Measurements from ENCODE around the gene SARS2. TPM values are rescaled to one million over a fixed set of nuclear protein-coding genes. Genes with fewer than 3 reads are reported as not detected.
A peak's percentile ranks its signal among the peaks of the same experiment; 100 is the strongest.
"Not testable (repeated sequence)": the region's sequence is repeated elsewhere in the genome, so short reads cannot be mapped to it uniquely, and the experiment has no call there.

The SARS2 gene
- total RNA-seq, 1 experiment from 2014 or later, result 25.7 TPM

DNA sequence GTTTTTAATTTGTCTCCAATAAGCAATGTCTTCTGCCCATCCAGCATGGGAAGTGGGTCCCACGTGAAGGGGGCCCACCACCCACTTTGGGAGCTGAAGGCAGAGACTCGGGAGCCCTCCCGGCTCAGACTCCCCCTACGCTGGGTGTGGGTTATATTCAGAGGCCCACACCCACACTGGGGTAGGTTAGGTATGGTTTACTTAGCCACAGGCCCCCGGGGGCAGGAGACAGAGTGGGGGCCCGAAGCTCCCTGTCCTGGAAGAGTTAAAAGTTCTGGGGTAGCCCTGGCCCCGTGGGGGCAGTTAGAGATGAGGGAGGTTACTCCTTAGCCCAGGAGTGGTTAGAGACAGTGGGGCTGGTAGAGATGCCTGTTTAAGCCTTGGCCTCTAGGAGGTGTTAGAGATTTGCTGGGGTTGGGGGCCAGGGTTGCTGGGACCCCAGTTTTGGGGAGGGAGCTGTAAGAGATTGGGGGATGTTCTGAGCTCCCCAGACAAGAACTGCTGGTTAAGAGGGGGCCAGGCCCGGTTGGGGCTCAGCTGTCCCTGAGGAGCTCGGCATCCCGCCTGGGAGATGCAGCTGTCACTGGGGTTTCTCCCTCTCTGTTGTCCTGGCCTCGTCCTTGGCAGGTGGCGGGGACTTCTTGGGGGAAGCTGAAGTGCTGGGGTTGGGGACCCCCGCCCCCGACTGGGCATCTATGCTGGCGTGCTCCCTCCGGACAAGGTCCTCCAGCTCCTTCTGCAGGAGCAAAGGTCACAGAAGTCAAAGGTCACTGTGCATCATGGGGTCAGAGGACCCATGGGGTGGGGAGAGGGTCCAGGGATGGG lies 51.8 kb downstream of the SARS2 start:
- H3K4me3 ChIP-seq, result no peak overlapping the region
- DNase-seq, result peak; percentile 76 to 83
- peak overlapping the region; percentile 71 for H3K27ac ChIP-seq
- H3K36me3 ChIP-seq, result no peaks in the 10 kb centered on the region
- H3K9me3 ChIP-seq (replicated peaks), result no peaks in the 10 kb centered on the region
- no peaks in the 10 kb centered on the region for H3K27me3 ChIP-seq
- H3K4me1 ChIP-seq, result peaks cover 60% of the 10 kb centered on the region

- no peak within 1 kb of the TSS for H3K4me3 ChIP-seq
- DNase-seq, result no peak
- H3K9me3 ChIP-seq (replicated peaks), result no peaks in the 10 kb centered on the region
- H3K36me3 ChIP-seq, result no peaks in the 10 kb centered on the region
- H3K27ac ChIP-seq, result peak within 1 kb of the TSS; percentile 71
- H3K4me1 ChIP-seq, result peaks cover 53% of the 10 kb centered on the region
- H3K27me3 ChIP-seq, result no peaks in the 10 kb centered on the region
Observed at GRCh38 chr19:38877781-38878574, 52.6 kb downstream of the SARS2 start, which contains the start of gene RINL. RINL (minus strand) TSS chr19:38878275; CDS start chr19:38876742, 1,533 bp downstream.

DNA sequence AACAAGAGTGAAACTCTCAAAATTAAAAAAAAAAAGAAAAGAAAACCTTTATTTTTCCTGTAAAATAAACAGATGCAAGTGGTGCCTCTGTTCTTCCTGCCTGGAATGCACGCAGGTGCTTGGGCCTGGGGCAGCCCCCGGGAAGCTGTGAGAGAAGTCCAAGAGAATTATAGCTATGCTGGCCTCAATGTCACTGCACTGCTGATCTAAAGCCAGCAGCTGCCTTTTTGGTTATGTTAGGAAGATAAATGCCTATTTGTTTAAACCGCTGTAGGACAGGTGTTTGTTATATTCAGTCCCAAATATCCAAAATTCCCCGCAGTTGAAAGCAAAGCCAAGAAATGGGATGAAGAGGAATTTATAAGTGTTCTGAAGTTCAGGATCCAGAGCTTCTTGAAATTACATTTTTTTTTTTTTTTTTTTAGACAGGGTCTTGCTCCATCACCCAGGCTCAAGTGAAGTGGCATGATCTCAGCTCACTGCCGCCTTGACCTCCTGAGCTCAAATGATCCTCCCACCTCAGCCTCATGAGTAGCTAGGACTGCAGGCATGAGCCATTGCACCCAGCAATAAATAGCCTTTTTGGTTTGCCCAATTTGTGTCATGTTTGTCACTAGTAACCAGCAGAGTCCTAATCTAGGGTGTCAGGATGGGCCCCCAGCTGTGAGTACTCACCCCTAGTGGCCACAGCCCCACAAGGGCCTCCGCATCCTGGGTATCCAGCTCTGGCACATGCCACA lies 54.7 kb downstream of the SARS2 start:
- Histone ChIP-seq H3K36me3 (no peaks in the 10 kb centered on the region), H3K27ac (no peak overlapping the region; the same call in 1 of the 2 replicates), H3K9me3 (replicated peaks) (no peaks in the 10 kb centered on the region), H3K4me1 (peaks cover 44% of the 10 kb centered on the region), H3K4me3 (no peak overlapping the region), H3K27me3 (no peaks in the 10 kb centered on the region)
- DNase-seq, result peak; percentile 61 to 81

- H3K4me3 ChIP-seq; DNase-seq; H3K27ac ChIP-seq; H3K27me3 ChIP-seq; H3K9me3 ChIP-seq (replicated peaks); H3K36me3 ChIP-seq: not testable (repeated sequence)
- peaks cover 33% of the 10 kb centered on the region for H3K4me1 ChIP-seq
Observed at GRCh38 chr19:38873400-38873799, 57.2 kb downstream of the SARS2 start.

DNA sequence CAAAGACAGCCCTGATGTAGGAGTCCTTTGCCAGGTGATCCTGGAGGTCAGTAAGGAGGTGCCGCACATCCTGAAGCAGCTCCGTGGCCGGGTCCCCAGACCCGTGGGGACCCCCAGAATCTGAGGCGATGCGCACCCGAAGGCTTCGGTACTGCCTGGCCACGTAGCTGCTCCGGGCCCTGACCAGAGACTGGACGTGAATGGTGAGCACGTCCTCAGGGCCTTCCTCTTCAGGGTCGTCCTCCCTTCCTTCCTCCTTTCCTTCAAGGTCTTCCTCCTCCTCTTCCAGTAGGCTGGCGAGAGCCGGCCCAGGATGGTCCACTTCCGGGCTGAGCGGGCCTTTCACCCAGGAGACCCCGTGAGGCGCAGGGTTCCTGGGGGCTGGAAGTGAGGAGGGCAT lies 60.0 kb downstream of the SARS2 start:
- Histone ChIP-seq H3K27me3 (no peaks in the 10 kb centered on the region), H3K9me3 (replicated peaks) (no peaks in the 10 kb centered on the region), H3K36me3 (no peaks in the 10 kb centered on the region), H3K27ac (no peak overlapping the region), H3K4me1 (peaks cover 11% of the 10 kb centered on the region), H3K4me3 (no peak overlapping the region)
- DNase-seq, result no peak

GRCh38 chr19:38869836-38870607 lies 60.5 kb downstream of the SARS2 start:
- no peaks in the 10 kb centered on the region for H3K9me3 ChIP-seq (replicated peaks)
- DNase-seq, result no peak
- H3K4me1 ChIP-seq, result peaks cover 7% of the 10 kb centered on the region
- H3K4me3 ChIP-seq, result no peak overlapping the region
- no peaks in the 10 kb centered on the region for H3K27me3 ChIP-seq
- no peak overlapping the region for H3K27ac ChIP-seq
- H3K36me3 ChIP-seq, result no peaks in the 10 kb centered on the region

DNA sequence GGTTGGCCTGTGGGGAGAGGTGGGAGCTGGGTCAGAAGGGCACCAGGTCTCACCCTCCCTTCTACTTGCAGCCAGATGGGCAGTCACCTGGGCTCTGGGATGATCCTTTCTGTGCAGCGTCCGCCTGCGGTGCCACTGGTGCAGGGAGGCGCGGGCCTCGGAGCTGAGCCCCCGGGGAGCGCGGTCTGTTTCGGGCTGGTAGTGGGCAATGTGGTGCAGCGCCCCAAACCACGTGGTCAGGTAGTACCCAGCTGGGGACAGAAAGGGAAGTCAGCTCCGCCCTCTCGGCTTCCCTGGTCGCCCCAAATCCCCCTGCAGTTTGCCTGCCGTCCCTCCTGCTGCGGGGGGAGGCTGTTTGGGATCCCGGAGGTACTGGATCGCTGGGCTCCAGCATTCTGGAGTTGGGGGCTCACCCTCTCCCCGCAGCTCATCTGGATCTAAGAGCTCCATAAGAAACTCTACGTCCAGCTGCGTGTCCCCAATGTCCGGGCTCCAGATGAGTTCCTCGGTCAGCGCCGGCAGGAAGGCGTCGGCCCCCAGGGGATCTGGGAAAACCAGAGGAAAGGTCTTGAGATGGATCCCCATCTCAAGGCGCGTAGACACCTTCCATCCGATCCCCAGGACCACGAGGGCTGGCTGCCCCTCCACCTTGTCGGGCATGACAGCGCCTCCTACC lies 61.3 kb downstream of the SARS2 start:
- H3K27ac ChIP-seq, result no peak overlapping the region
- H3K36me3 ChIP-seq, result no peaks in the 10 kb centered on the region
- H3K4me1 ChIP-seq, result peaks cover 14% of the 10 kb centered on the region
- no peaks in the 10 kb centered on the region for H3K27me3 ChIP-seq
- no peaks in the 10 kb centered on the region for H3K9me3 ChIP-seq (replicated peaks)
- no peak overlapping the region for H3K4me3 ChIP-seq
- no peak for DNase-seq

GRCh38 chr19:38868551-38868950 lies 62.0 kb downstream of the SARS2 start:
- Histone ChIP-seq H3K9me3 (replicated peaks) (no peaks in the 10 kb centered on the region), H3K27me3 (no peaks in the 10 kb centered on the region)
- DNase-seq, result no peak

DNA sequence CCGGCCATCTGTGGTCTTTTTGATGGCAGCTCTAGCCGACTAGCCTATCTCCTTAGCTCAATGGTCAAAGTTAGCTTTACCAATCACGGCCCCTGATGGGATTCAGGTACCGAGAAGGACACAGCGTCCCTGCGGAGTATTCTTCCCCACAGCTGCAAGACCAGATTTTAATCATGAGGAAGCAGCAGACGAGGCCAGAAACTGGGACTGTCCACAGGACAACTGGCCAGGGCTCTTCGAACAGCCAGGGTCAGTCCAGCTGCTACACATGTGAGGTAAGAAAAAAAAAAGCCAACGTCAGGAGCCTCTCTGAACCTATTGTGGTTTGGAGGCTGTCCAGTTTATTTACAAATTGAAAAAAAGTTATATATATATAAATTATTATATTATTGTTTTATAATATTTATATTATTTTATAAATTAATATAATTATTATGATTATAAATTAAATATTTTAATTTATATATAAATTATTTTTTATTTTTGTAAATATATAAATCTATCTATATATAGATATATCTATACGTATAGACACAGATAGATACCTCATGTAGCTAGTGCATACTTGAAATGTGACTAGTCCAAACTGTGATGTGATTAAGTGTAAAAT lies 63.3 kb downstream of the SARS2 start:
- DNase-seq, result peak; percentile 70 to 78
- Histone ChIP-seq H3K9me3 (replicated peaks) (no peaks in the 10 kb centered on the region), H3K27me3 (no peaks in the 10 kb centered on the region), H3K4me3 (no peak overlapping the region), H3K36me3 (no peaks in the 10 kb centered on the region), H3K4me1 (peaks cover 24% of the 10 kb centered on the region), H3K27ac (no peak overlapping the region)

More at GRCh38 chr19:38868551-38868950, 62.0 kb downstream of the SARS2 start:
- no peaks in the 10 kb centered on the region for H3K36me3 ChIP-seq
- H3K4me3 ChIP-seq, result no peak overlapping the region
- H3K4me1 ChIP-seq, result peaks cover 14% of the 10 kb centered on the region
- H3K27ac ChIP-seq, result no peak overlapping the region

Other genes with a start within 250 kb of the SARS2 start
- gene CAPN12, start 186.3 kb downstream of the SARS2 start, total RNA-seq (2014; rRNA removed; shearing (Covaris generic)), result not detected in 2 replicates
- gene LGALS7, start 157.2 kb downstream of the SARS2 start, total RNA-seq (2014; rRNA removed; shearing (Covaris generic)), result 0.28 and 0.71 TPM in 2 replicates
- not detected in 2 replicates for gene LGALS7B, start 141.6 kb downstream of the SARS2 start, total RNA-seq (2014; rRNA removed; shearing (Covaris generic))
- 0.06 and 0.66 TPM in 2 replicates for gene LGALS4, start 117.8 kb downstream of the SARS2 start, total RNA-seq (2014; rRNA removed; shearing (Covaris generic))
- gene ECH1, start 99.0 kb downstream of the SARS2 start, total RNA-seq (2014; rRNA removed; shearing (Covaris generic)), result 55.8 and 64.6 TPM in 2 replicates
- 454 and 471 TPM in 2 replicates for gene HNRNPL, start 80.8 kb downstream of the SARS2 start, total RNA-seq (2014; rRNA removed; shearing (Covaris generic))
- gene RINL, start 52.5 kb downstream of the SARS2 start, total RNA-seq (2014; rRNA removed; shearing (Covaris generic)), result 0.35 and 0.79 TPM in 2 replicates
- gene SIRT2, start 31.1 kb downstream of the SARS2 start, total RNA-seq (2014; rRNA removed; shearing (Covaris generic)), result 42.1 and 44.6 TPM in 2 replicates
- gene NFKBIB, start 30.8 kb downstream of the SARS2 start, total RNA-seq (2014; rRNA removed; shearing (Covaris generic)), result 29.5 and 29.7 TPM in 2 replicates
- 0.43 and 0.79 TPM in 2 replicates for gene CCER2, start 18.6 kb downstream of the SARS2 start, total RNA-seq (2014; rRNA removed; shearing (Covaris generic))
- 54.0 and 63.8 TPM in 2 replicates for gene MRPS12, start 181 bp upstream of the SARS2 start, total RNA-seq (2014; rRNA removed; shearing (Covaris generic))
- gene FBXO17, start 45.0 kb upstream of the SARS2 start, total RNA-seq (2014; rRNA removed; shearing (Covaris generic)), result 4.6 and 5.3 TPM in 2 replicates
- 0.71 and 1.0 TPM in 2 replicates for gene FBXO27, start 101.8 kb upstream of the SARS2 start, total RNA-seq (2014; rRNA removed; shearing (Covaris generic))
- gene ACP7, start 153.6 kb upstream of the SARS2 start, total RNA-seq (2014; rRNA removed; shearing (Covaris generic)), result not detected in 2 replicates
- 9.1 and 11.6 TPM in 2 replicates for gene PAK4, start 195.0 kb upstream of the SARS2 start, total RNA-seq (2014; rRNA removed; shearing (Covaris generic))

All from SJCRH30 (cell line).